ENCODE measurements around the gene SP1. TPM values are rescaled to one million over a fixed set of nuclear protein-coding genes. Genes with fewer than 3 reads are reported as not detected.
"Not testable (repeated sequence)": the region's sequence is repeated elsewhere in the genome, so short reads cannot be mapped to it uniquely, and the experiment has no call there.

SP1 gene
- total and polyA plus RNA-seq, 9 donors = 28.7 to 48.3 (median 36.8) TPM

- 0% methylated on average over 14 of the region's 31 CpGs for WGBS (ENCODE audit: insufficient coverage)
- Histone ChIP-seq H3K27ac (ENCODE audit: low read length) (peak within 1 kb of the TSS; percentile 99), H3K4me3 (ENCODE audit: low read length) (peak within 1 kb of the TSS; percentile 84), H3K4me1 (ENCODE audit: control insufficient read depth, insufficient read depth, low read length) (peaks cover 14% of the 10 kb centered on the region), H3K27me3 (ENCODE audit: control insufficient read depth, insufficient read depth, low read length) (no peaks in the 10 kb centered on the region), H3K36me3 (ENCODE audit: control insufficient read depth, insufficient read depth, low read length) (peaks cover 20% of the 10 kb centered on the region), H3K9me3 (replicated peaks; ENCODE audit: control insufficient read depth, low read depth, low read length) (no peaks in the 10 kb centered on the region)
- peak; percentile 100 for DNase-seq
Observed at GRCh38 chr12:53441040-53441833, 61.3 kb downstream of the SP1 start, which contains the start of gene PRR13. TSS of gene PRR13 (plus strand) at chr12:53441734. CDS start at chr12:53442715, 981 bp downstream.

GRCh38 chr12:53443955-53444354 is 64.0 kb downstream of the SP1 start:
- H3K36me3 ChIP-seq (ENCODE audit: control insufficient read depth, insufficient read depth, low read length) = peaks cover 28% of the 10 kb centered on the region
- DNase-seq = no peak
- H3K27ac ChIP-seq (ENCODE audit: low read length) = no peak overlapping the region
- no peaks in the 10 kb centered on the region for H3K27me3 ChIP-seq (ENCODE audit: control insufficient read depth, insufficient read depth, low read length)
- WGBS (ENCODE audit: insufficient coverage) = 100% methylated on average over 2 of the region's 4 CpGs
- H3K4me1 ChIP-seq (ENCODE audit: control insufficient read depth, insufficient read depth, low read length) = peaks cover 14% of the 10 kb centered on the region
- H3K9me3 ChIP-seq (replicated peaks; ENCODE audit: control insufficient read depth, low read depth, low read length) = no peaks in the 10 kb centered on the region
- H3K4me3 ChIP-seq (ENCODE audit: low read length) = no peak overlapping the region

- not testable (repeated sequence) for H3K4me3 ChIP-seq (ENCODE audit: low read length); H3K9me3 ChIP-seq (replicated peaks; ENCODE audit: control insufficient read depth, low read depth, low read length); H3K27me3 ChIP-seq (ENCODE audit: control insufficient read depth, insufficient read depth, low read length); H3K27ac ChIP-seq (ENCODE audit: low read length); DNase-seq
- H3K36me3 ChIP-seq (ENCODE audit: control insufficient read depth, insufficient read depth, low read length) = peaks cover 28% of the 10 kb centered on the region
- 96% methylated on average over 4 of the region's 11 CpGs for WGBS (ENCODE audit: insufficient coverage)
- H3K4me1 ChIP-seq (ENCODE audit: control insufficient read depth, insufficient read depth, low read length) = peaks cover 14% of the 10 kb centered on the region
Observed at GRCh38 chr12:53444593-53445325, 64.8 kb downstream of the SP1 start.

- Histone ChIP-seq H3K4me3 (ENCODE audit: low read length) (no peak overlapping the region), H3K27me3 (ENCODE audit: control insufficient read depth, insufficient read depth, low read length) (no peaks in the 10 kb centered on the region), H3K4me1 (ENCODE audit: control insufficient read depth, insufficient read depth, low read length) (peaks cover 9% of the 10 kb centered on the region), H3K9me3 (replicated peaks; ENCODE audit: control insufficient read depth, low read depth, low read length) (no peaks in the 10 kb centered on the region), H3K36me3 (ENCODE audit: control insufficient read depth, insufficient read depth, low read length) (peaks cover 21% of the 10 kb centered on the region), H3K27ac (ENCODE audit: low read length) (no peak overlapping the region)
- no peak for DNase-seq
- WGBS (ENCODE audit: insufficient coverage) = 79% methylated on average over 3 of the region's 7 CpGs
Observed at GRCh38 chr12:53450936-53451335, 71.0 kb downstream of the SP1 start.

- Histone ChIP-seq H3K4me3 (ENCODE audit: low read length) (peak within 1 kb of the TSS; percentile 78), H3K4me1 (ENCODE audit: control insufficient read depth, insufficient read depth, low read length) (peaks cover 9% of the 10 kb centered on the region), H3K27ac (ENCODE audit: low read length) (peak within 1 kb of the TSS; percentile 98), H3K36me3 (ENCODE audit: control insufficient read depth, insufficient read depth, low read length) (peaks cover 23% of the 10 kb centered on the region), H3K9me3 (replicated peaks; ENCODE audit: control insufficient read depth, low read depth, low read length) (no peaks in the 10 kb centered on the region), H3K27me3 (ENCODE audit: control insufficient read depth, insufficient read depth, low read length) (no peaks in the 10 kb centered on the region)
- WGBS (ENCODE audit: insufficient coverage) = 0% methylated on average over 11 of the region's 32 CpGs
- peak; percentile 100 for DNase-seq
Observed at GRCh38 chr12:53451661-53452158, 71.7 kb downstream of the SP1 start, which contains the start of gene PCBP2. TSS of gene PCBP2 (plus strand) at chr12:53452102. CDS start at chr12:53454801, 2,699 bp downstream.

GRCh38 chr12:53452159-53453077 is 72.4 kb downstream of the SP1 start:
- H3K4me1 ChIP-seq (ENCODE audit: control insufficient read depth, insufficient read depth, low read length) = peaks cover 9% of the 10 kb centered on the region
- H3K27me3 ChIP-seq (ENCODE audit: control insufficient read depth, insufficient read depth, low read length) = no peaks in the 10 kb centered on the region
- peaks cover 26% of the 10 kb centered on the region for H3K36me3 ChIP-seq (ENCODE audit: control insufficient read depth, insufficient read depth, low read length)
- peak overlapping the region; percentile 78 for H3K4me3 ChIP-seq (ENCODE audit: low read length)
- under 1% methylated on average over 31 of the region's 82 CpGs for WGBS (ENCODE audit: insufficient coverage)
- peak overlapping the region; percentile 98 for H3K27ac ChIP-seq (ENCODE audit: low read length)
- DNase-seq = peak; percentile 94
- no peaks in the 10 kb centered on the region for H3K9me3 ChIP-seq (replicated peaks; ENCODE audit: control insufficient read depth, low read depth, low read length)

GRCh38 chr12:53453953-53454640 is 74.1 kb downstream of the SP1 start:
- Histone ChIP-seq H3K27me3 (ENCODE audit: control insufficient read depth, insufficient read depth, low read length) (no peaks in the 10 kb centered on the region), H3K4me3 (ENCODE audit: low read length) (no peak overlapping the region), H3K9me3 (replicated peaks; ENCODE audit: control insufficient read depth, low read depth, low read length) (no peaks in the 10 kb centered on the region), H3K27ac (ENCODE audit: low read length) (no peak overlapping the region), H3K4me1 (ENCODE audit: control insufficient read depth, insufficient read depth, low read length) (peaks cover 9% of the 10 kb centered on the region), H3K36me3 (ENCODE audit: control insufficient read depth, insufficient read depth, low read length) (peaks cover 41% of the 10 kb centered on the region)
- DNase-seq = no peak
- 18% methylated on average over 4 of the region's 6 CpGs for WGBS (ENCODE audit: insufficient coverage)

- Histone ChIP-seq H3K4me3 (ENCODE audit: low read length) (no peak overlapping the region), H3K27me3 (ENCODE audit: control insufficient read depth, insufficient read depth, low read length) (no peaks in the 10 kb centered on the region), H3K4me1 (ENCODE audit: control insufficient read depth, insufficient read depth, low read length) (peaks cover 9% of the 10 kb centered on the region), H3K36me3 (ENCODE audit: control insufficient read depth, insufficient read depth, low read length) (peaks cover 44% of the 10 kb centered on the region), H3K9me3 (replicated peaks; ENCODE audit: control insufficient read depth, low read depth, low read length) (no peaks in the 10 kb centered on the region), H3K27ac (ENCODE audit: low read length) (no peak overlapping the region)
- WGBS (ENCODE audit: insufficient coverage) = no CpG with 5 or more reads among the region's 3 CpGs
- DNase-seq = no peak
Observed at GRCh38 chr12:53454707-53455106, 74.7 kb downstream of the SP1 start.

- no peaks in the 10 kb centered on the region for H3K9me3 ChIP-seq (replicated peaks; ENCODE audit: control insufficient read depth, low read depth, low read length)
- H3K36me3 ChIP-seq (ENCODE audit: control insufficient read depth, insufficient read depth, low read length) = peaks cover 65% of the 10 kb centered on the region
- 50% methylated on average over 1 of the region's 6 CpGs for WGBS (ENCODE audit: insufficient coverage)
- no peaks in the 10 kb centered on the region for H3K27me3 ChIP-seq (ENCODE audit: control insufficient read depth, insufficient read depth, low read length)
- H3K27ac ChIP-seq (ENCODE audit: low read length) = no peak overlapping the region
- H3K4me3 ChIP-seq (ENCODE audit: low read length) = no peak overlapping the region
- H3K4me1 ChIP-seq (ENCODE audit: control insufficient read depth, insufficient read depth, low read length) = peaks cover 12% of the 10 kb centered on the region
- no peak for DNase-seq
Observed at GRCh38 chr12:53456654-53457366, 76.8 kb downstream of the SP1 start.
